IMR-90 (cell line): Measurements from ENCODE around the gene ARL5C. TPM values are rescaled to one million over a fixed set of nuclear protein-coding genes. Genes with fewer than 3 reads are reported as not detected.

ENCODE experiments used
- ATAC-seq: fragments of 200-7000 bp; cut with Tn5 transposase; 2 replicates; pipeline ENCODE4 v1.9.1; 2020; ENCODE audit warnings: low read depth, mild to moderate bottlenecking, moderate library complexity
- Bru-seq: library from RNA; stranded (reverse); fragments of 400-500 nt; gene quantifications from one replicate; lab custom pipeline; 2021; lab: Mats Ljungman, UMichigan
- BruChase-seq, 2 experiments: library from RNA; stranded (reverse); fragments of 400-500 nt; gene quantifications; one replicate each; lab custom pipeline; 2021; lab: Mats Ljungman, UMichigan
- BruUV-seq: library from RNA; stranded (reverse); fragments of 400-500 nt; replicated peaks from 2 replicates; lab custom pipeline; 2021; lab: Mats Ljungman, UMichigan
- CTCF ChIA-PET: fragments of 300-600 bp; formaldehyde crosslinking; extraction: SDS; loops from one replicate; lab custom pipeline; 2021; ENCODE audit warnings: antibody characterized with exemption; lab: Yijun Ruan, JAX
- POLR2A ChIA-PET: fragments of 300-600 bp; sonication (Branson Sonifier 250); formaldehyde crosslinking; loops from one replicate; lab custom pipeline; 2022; ENCODE audit warnings: antibody characterized with exemption; ENCODE audit not compliant: unreplicated experiment; lab: Charles Lee
- DNase-seq: peaks from one replicate; pipeline ENCODE4 v3.0.0; 2013
- H2AFZ ChIP-seq: replicated peaks from 2 replicates; pipeline ENCODE3; 2013; ENCODE audit warnings: low read length, mild to moderate bottlenecking; ENCODE audit not compliant: poor library complexity
- H2AK5ac ChIP-seq: 2 replicates; pipeline ENCODE4 v1.6.1; 2013; ENCODE audit warnings: low read depth, low read length, inconsistent platforms
- H2AK9ac ChIP-seq: replicated peaks from 2 replicates; pipeline ENCODE3; 2013; ENCODE audit warnings: mild to moderate bottlenecking, low read depth, low read length, moderate library complexity; ENCODE audit not compliant: poor library complexity
- H2BK120ac ChIP-seq: 2 replicates; pipeline ENCODE4 v1.6.1; 2013; ENCODE audit warnings: low read depth, low read length, inconsistent platforms
- H2BK15ac ChIP-seq: 3 replicates; pipeline ENCODE4 v1.6.1; 2013; ENCODE audit warnings: low read depth, low read length, inconsistent platforms
- H2BK20ac ChIP-seq: 2 replicates; pipeline ENCODE4 v1.6.1; 2013; ENCODE audit warnings: low read depth, mild to moderate bottlenecking, inconsistent platforms, low read length, moderate library complexity
- H2BK5ac ChIP-seq: 2 replicates; pipeline ENCODE4 v1.6.1; 2013; ENCODE audit warnings: mild to moderate bottlenecking, low read depth, low read length, inconsistent platforms; ENCODE audit not compliant: poor library complexity, severe bottlenecking
- H3K14ac ChIP-seq: replicated peaks from 2 replicates; pipeline ENCODE4 v1.6.1; 2013; ENCODE audit warnings: low read depth, low read length, inconsistent platforms
- H3K18ac ChIP-seq: 2 replicates; pipeline ENCODE4 v1.6.1; 2013; ENCODE audit warnings: low read depth, low read length, control low read depth
- H3K23ac ChIP-seq: 2 replicates; pipeline ENCODE4 v1.6.1; 2013; ENCODE audit warnings: low read depth, low read length, inconsistent platforms
- H3K27ac ChIP-seq: 2 replicates; pipeline ENCODE4 v1.5.1; 2013; ENCODE audit warnings: mild to moderate bottlenecking, control low read depth, low read length; ENCODE audit not compliant: insufficient read depth
- H3K27me3 ChIP-seq: 2 replicates; pipeline ENCODE4 v1.6.1; 2013; ENCODE audit warnings: low read length; ENCODE audit not compliant: control insufficient read depth, insufficient read depth
- H3K36me3 ChIP-seq: 2 replicates; pipeline ENCODE4 v1.6.1; 2013; ENCODE audit warnings: low read length, mixed read lengths; ENCODE audit not compliant: control insufficient read depth, insufficient read depth
- H3K4ac ChIP-seq: 2 replicates; pipeline ENCODE4 v1.6.1; 2013; ENCODE audit warnings: low read depth, low read length, inconsistent platforms
- H3K4me1 ChIP-seq: 2 replicates; pipeline ENCODE4 v1.6.1; 2013; ENCODE audit warnings: low read length, mixed read lengths; ENCODE audit not compliant: control insufficient read depth, insufficient read depth
- H3K4me2 ChIP-seq: 2 replicates; pipeline ENCODE4 v1.6.1; 2013; ENCODE audit warnings: low read depth, mild to moderate bottlenecking, control low read depth, low read length, moderate library complexity
- H3K4me3 ChIP-seq: 2 replicates; pipeline ENCODE4 v1.5.1; 2013; ENCODE audit warnings: low read depth, mild to moderate bottlenecking, control low read depth, low read length, moderate library complexity; ENCODE audit not compliant: insufficient read depth
- H3K56ac ChIP-seq: 2 replicates; pipeline ENCODE4 v1.6.1; 2013; ENCODE audit warnings: low read length, inconsistent platforms; ENCODE audit not compliant: insufficient read depth; ENCODE audit errors: extremely low read depth
- H3K79me1 ChIP-seq, 2 experiments: 2 replicates each; pipeline ENCODE4 v1.6.1; 2013; ENCODE audit warnings: low read length in 2 of 2, inconsistent platforms in 1 of 2, low read depth in 1 of 2
- H3K9ac ChIP-seq: 2 replicates; pipeline ENCODE4 v1.6.1; 2013; ENCODE audit warnings: low read depth, low read length, control low read depth
- H3K9me1 ChIP-seq: 2 replicates; pipeline ENCODE4 v1.6.1; 2013; ENCODE audit warnings: low read length, inconsistent platforms; ENCODE audit not compliant: insufficient read depth
- H3K9me3 ChIP-seq: 2 replicates; pipeline ENCODE4 v1.6.1; 2013; ENCODE audit warnings: low read length; ENCODE audit not compliant: control insufficient read depth, insufficient read depth
- H4K20me1 ChIP-seq: 2 replicates; pipeline ENCODE4 v1.6.1; 2013; ENCODE audit warnings: low read length, inconsistent platforms; ENCODE audit not compliant: insufficient read depth
- H4K5ac ChIP-seq: 2 replicates; pipeline ENCODE4 v1.6.1; 2013; ENCODE audit warnings: mild to moderate bottlenecking, low read depth, low read length, control low read depth
- H4K8ac ChIP-seq, 2 experiments: 2 replicates each; pipeline ENCODE4 v1.6.1; 2013; ENCODE audit warnings: low read depth in 2 of 2, low read length in 2 of 2, control low read depth in 1 of 2, inconsistent platforms in 1 of 2
- H4K91ac ChIP-seq: 2 replicates; pipeline ENCODE4 v1.6.1; 2013; ENCODE audit warnings: low read depth, low read length, inconsistent platforms; ENCODE audit not compliant: insufficient read depth
- BHLHE40 ChIP-seq: fragments of 150-350 bp; IDR thresholded peaks from 2 replicates; pipeline ENCODE4 v1.6.1; 2016; ENCODE audit warnings: mild to moderate bottlenecking, low read depth, low read length
- CEBPB ChIP-seq: IDR thresholded peaks from 2 replicates; pipeline ENCODE4 v1.6.1; 2012; ENCODE audit warnings: low read depth, low read length, improper control_type of control experiment
- CHD1 ChIP-seq: IDR thresholded peaks from 2 replicates; pipeline ENCODE4 v1.6.1; 2012; ENCODE audit warnings: low read depth, low read length, improper control_type of control experiment
- FOS ChIP-seq: fragments of 150-350 bp; IDR thresholded peaks from 2 replicates; pipeline ENCODE4 v1.6.1; 2016; ENCODE audit warnings: low read depth, low read length
- MAFK ChIP-seq: IDR thresholded peaks from 2 replicates; pipeline ENCODE4 v1.6.1; 2012; ENCODE audit warnings: low read depth, low read length, improper control_type of control experiment
- MXI1 ChIP-seq: IDR thresholded peaks from 2 replicates; pipeline ENCODE4 v1.6.1; 2012; ENCODE audit warnings: low read depth, mild to moderate bottlenecking, low read length, moderate library complexity, borderline replicate concordance
- RAD21 ChIP-seq: IDR thresholded peaks from 2 replicates; pipeline ENCODE4 v1.6.1; 2012; ENCODE audit warnings: low read length, improper control_type of control experiment
- RCOR1 ChIP-seq: IDR thresholded peaks from 2 replicates; pipeline ENCODE4 v1.6.1; 2012; ENCODE audit warnings: mild to moderate bottlenecking, low read length, improper control_type of control experiment; ENCODE audit not compliant: insufficient replicate concordance
- SMC3 ChIP-seq: fragments of 150-350 bp; IDR thresholded peaks from 2 replicates; pipeline ENCODE4 v1.6.1; 2016; ENCODE audit warnings: low read depth, mild to moderate bottlenecking, antibody characterized with exemption, low read length, moderate library complexity
- WGBS, 2 experiments: methylation state at CpG; one replicate each; pipeline versions ENCODE4 v1.1.5 to v1.1.7; 2013; ENCODE audit warnings: missing lambda C conversion rate in 2 of 2; ENCODE audit not compliant: insufficient read length in 1 of 2; ENCODE audit errors: extremely low coverage in 2 of 2; 5-methylcytosine and 5-hydroxymethylcytosine counted together
- dilution Hi-C: fragments of 300-500 bp; cut with HindIII; formaldehyde crosslinking; loops from one replicate; pipeline ENCODE4 v1.14.3; 2018; ENCODE audit warnings: low sequenced_read_pairs; ENCODE audit not compliant: unreplicated experiment
- in situ Hi-C: fragments of 300-500 bp; cut with MboI; formaldehyde crosslinking; loops from 3 replicates; pipeline ENCODE4 v1.14.3; 2019; ENCODE audit warnings: low sequenced_read_pairs, inconsistent platforms, mixed read lengths
- intact Hi-C: fragments of 100-400 bp; cut with micrococcal nuclease; formaldehyde crosslinking; loops from 2 replicates; pipeline ENCODE4 v1.10.0; 2022
- long read RNA-seq: library from polyadenylated mRNA; unstranded; transcript quantifications from one replicate; pipeline ENCODE4 v2.0.0, GENCODE V29; 2021; ENCODE audit not compliant: unreplicated experiment
- polyA plus RNA-seq, 3 experiments: library from polyadenylated mRNA; depleted of rRNA; stranded (reverse); fragments of >200 nt; gene quantifications; 2 replicates each; pipeline ENCODE4 v1.2.3, GENCODE V29; 2012; ENCODE audit warnings: low replicate concordance in 1 of 3
- total RNA-seq: library from RNA; depleted of rRNA; stranded (reverse); fragments of >200 nt; gene quantifications from 2 replicates; pipeline ENCODE4 v1.2.3, GENCODE V29; 2012; rRNA removed
- TF ChIP-seq, protein P1 (sequence below): fragments of 150-350 bp; IDR thresholded peaks from 2 replicates; pipeline ENCODE4 v1.6.1; 2017; ENCODE audit warnings: mild to moderate bottlenecking, antibody characterized with exemption, low read length, low read depth
- TF ChIP-seq, protein P2 (sequence below): conservative IDR thresholded peaks from 2 replicates; pipeline ENCODE4 v1.5.1; 2012; ENCODE audit warnings: mild to moderate bottlenecking, low read depth, low read length, improper control_type of control experiment
- TF ChIP-seq, protein P3 (sequence below): fragments of 150-350 bp; IDR thresholded peaks from 2 replicates; pipeline ENCODE4 v1.6.1; 2016; ENCODE audit warnings: low read depth, mild to moderate bottlenecking, low read length, moderate library complexity, borderline replicate concordance

ARL5C gene, protein sequence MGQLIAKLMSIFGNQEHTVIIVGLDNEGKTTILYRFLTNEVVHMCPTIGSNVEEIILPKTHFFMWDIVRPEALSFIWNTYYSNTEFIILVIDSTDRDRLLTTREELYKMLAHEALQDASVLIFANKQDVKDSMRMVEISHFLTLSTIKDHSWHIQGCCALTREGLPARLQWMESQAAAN
- total RNA-seq, result not detected in 2 replicates
- polyA plus RNA-seq (2012; rRNA removed), result not detected in 2 replicates
- polyA plus RNA-seq (2012; cell fraction: cytosol; rRNA removed), result not detected in 2 replicates
- polyA plus RNA-seq (2012; cell fraction: nucleus; rRNA removed; ENCODE audit: low replicate concordance), result not detected in 2 replicates
- percentile 13 among the genes with signal in this experiment for Bru-seq, nascent RNA
- percentile 18 among the genes with signal in this experiment for BruChase-seq, experiment 1, labeled RNA remaining after a 6-hour chase
- percentile 5 among the genes with signal in this experiment for BruChase-seq, experiment 2, labeled RNA remaining after a 2-hour chase
- long read RNA-seq, result 0 reads

DNA sequence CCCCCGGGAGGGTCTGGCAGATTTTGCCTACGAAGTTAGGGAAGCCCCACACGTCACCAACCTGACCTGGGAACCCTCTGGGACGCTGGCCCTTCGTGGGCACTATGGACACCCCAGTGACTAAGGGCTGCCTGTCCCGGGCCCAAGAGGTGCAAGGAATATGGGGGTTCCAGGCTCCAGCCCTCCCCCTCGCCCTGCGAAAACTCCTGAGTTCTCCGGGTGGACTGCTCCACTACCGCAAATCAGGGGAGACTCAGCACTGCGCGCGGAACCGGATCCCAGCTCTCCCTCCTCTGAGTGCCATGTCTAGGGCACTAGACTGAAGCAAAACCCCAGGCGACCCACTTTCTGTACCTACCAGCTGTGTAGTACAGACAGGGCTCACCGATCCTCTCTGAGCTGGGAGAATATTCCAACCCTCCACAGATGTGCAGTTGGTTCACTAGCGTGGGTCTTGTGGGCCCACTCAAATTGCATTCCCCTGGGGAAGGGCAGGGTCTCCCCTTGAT lies at the start of gene ARL5C:
TSS of gene ARL5C (minus strand) at position 321 of the 509 bp plus-strand sequence. CDS start 401 bp downstream, outside the sequence.
- Histone ChIP-seq H3K4me3 (peak within 1 kb of the TSS; percentile 55), H4K5ac (peak within 1 kb of the TSS; percentile 65), H2BK5ac (no peak within 1 kb of the TSS), H4K20me1 (no peaks in the 10 kb centered on the region), H3K9ac (peak within 1 kb of the TSS; percentile 7; the same call in 1 of the 2 replicates), H2AFZ (peak within 1 kb of the TSS; percentile 92), H3K4me1 (peaks cover 5% of the 10 kb centered on the region; the same call in 1 of the 2 replicates), H3K9me3 (no peaks in the 10 kb centered on the region), H3K14ac (peak within 1 kb of the TSS; percentile 10; the same call in 1 of the 2 replicates), H3K23ac (peak within 1 kb of the TSS; percentile 26), H3K9me1 (peaks cover 6% of the 10 kb centered on the region), H3K27ac (no peak within 1 kb of the TSS), H3K4me2 (peak within 1 kb of the TSS; percentile 91), H4K8ac (peak within 1 kb of the TSS; percentile 12 to 81; a peak in 2 of 4 replicates), H3K18ac (no peak within 1 kb of the TSS), H4K91ac (no peak within 1 kb of the TSS), H3K36me3 (no peaks in the 10 kb centered on the region), H2BK120ac (0 out of 2 replicates have a peak within 1 kb of the TSS, but pooled peaks have one; percentile 2), H2BK15ac (no peak within 1 kb of the TSS), H2BK20ac (no peak within 1 kb of the TSS), H3K27me3 (peaks cover 31% of the 10 kb centered on the region), H3K79me1 (no peaks in the 10 kb centered on the region), H3K4ac (peak within 1 kb of the TSS; percentile 6), H2AK5ac (peak within 1 kb of the TSS; percentile 25; the same call in 1 of the 2 replicates), H3K56ac (no peak within 1 kb of the TSS; the same call in 1 of the 2 replicates), H2AK9ac (peak within 1 kb of the TSS; percentile 17)
- ChIA-PET POLR2A (no interaction called here), CTCF (interaction anchor here (1.5 to 1.8 kb wide), 3 partner anchors 9 to 166 kb away, joined by 5 to 10 read pairs (median 6); no protein-coding TSS in a partner anchor)
- ATAC-seq, result no peak
- dilution Hi-C loops, result no loop called here
- intact Hi-C loops, result no loop called here
- in situ Hi-C loops, result no loop called here
- 58% methylated on average over 12 of the region's 17 CpGs; no CpG with 5 or more reads in 1 of the 2 experiments for WGBS, 2 experiments
- no TSS peak for BruUV-seq
- DNase-seq, result no peak
- TF ChIP-seq, protein P1, sequence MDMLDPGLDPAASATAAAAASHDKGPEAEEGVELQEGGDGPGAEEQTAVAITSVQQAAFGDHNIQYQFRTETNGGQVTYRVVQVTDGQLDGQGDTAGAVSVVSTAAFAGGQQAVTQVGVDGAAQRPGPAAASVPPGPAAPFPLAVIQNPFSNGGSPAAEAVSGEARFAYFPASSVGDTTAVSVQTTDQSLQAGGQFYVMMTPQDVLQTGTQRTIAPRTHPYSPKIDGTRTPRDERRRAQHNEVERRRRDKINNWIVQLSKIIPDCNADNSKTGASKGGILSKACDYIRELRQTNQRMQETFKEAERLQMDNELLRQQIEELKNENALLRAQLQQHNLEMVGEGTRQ, result no peak
- TF ChIP-seq MAFK, result no peak
- TF ChIP-seq BHLHE40, result no peak
- TF ChIP-seq MXI1, result no peak
- TF ChIP-seq, protein P2, sequence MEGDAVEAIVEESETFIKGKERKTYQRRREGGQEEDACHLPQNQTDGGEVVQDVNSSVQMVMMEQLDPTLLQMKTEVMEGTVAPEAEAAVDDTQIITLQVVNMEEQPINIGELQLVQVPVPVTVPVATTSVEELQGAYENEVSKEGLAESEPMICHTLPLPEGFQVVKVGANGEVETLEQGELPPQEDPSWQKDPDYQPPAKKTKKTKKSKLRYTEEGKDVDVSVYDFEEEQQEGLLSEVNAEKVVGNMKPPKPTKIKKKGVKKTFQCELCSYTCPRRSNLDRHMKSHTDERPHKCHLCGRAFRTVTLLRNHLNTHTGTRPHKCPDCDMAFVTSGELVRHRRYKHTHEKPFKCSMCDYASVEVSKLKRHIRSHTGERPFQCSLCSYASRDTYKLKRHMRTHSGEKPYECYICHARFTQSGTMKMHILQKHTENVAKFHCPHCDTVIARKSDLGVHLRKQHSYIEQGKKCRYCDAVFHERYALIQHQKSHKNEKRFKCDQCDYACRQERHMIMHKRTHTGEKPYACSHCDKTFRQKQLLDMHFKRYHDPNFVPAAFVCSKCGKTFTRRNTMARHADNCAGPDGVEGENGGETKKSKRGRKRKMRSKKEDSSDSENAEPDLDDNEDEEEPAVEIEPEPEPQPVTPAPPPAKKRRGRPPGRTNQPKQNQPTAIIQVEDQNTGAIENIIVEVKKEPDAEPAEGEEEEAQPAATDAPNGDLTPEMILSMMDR, result no peak
- no peak for TF ChIP-seq CEBPB
- no peak for TF ChIP-seq FOS
- TF ChIP-seq, protein P3, sequence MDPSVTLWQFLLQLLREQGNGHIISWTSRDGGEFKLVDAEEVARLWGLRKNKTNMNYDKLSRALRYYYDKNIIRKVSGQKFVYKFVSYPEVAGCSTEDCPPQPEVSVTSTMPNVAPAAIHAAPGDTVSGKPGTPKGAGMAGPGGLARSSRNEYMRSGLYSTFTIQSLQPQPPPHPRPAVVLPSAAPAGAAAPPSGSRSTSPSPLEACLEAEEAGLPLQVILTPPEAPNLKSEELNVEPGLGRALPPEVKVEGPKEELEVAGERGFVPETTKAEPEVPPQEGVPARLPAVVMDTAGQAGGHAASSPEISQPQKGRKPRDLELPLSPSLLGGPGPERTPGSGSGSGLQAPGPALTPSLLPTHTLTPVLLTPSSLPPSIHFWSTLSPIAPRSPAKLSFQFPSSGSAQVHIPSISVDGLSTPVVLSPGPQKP, result no peak
- no peak for TF ChIP-seq RCOR1
- TF ChIP-seq RAD21, result no peak
- TF ChIP-seq CHD1, result no peak
- no peak for TF ChIP-seq SMC3
